GM12892 (cell line): ENCODE data around the gene UVSSA.
"Not testable (repeated sequence)": the region's sequence is repeated elsewhere in the genome, so short reads cannot be mapped to it uniquely, and the experiment has no call there.

ENCODE experiments used
- DNase-seq: peaks from one replicate; pipeline ENCODE4 v3.0.0; 2011; ENCODE audit not compliant: insufficient read length
- FAIRE-seq: peaks from 2 replicates; lab custom pipeline; 2011; peaks lifted over from hg19 to GRCh38; lab: Jason Lieb, UNC
- POLR2A ChIP-seq: IDR thresholded peaks from 2 replicates; pipeline ENCODE4 v1.6.1; 2011; ENCODE audit warnings: low read depth, low read length, control low read depth
- POLR2AphosphoS5 ChIP-seq: IDR thresholded peaks from 2 replicates; pipeline ENCODE4 v1.6.1; 2011; ENCODE audit warnings: low read depth, low read length, control low read depth
- TAF1 ChIP-seq: IDR thresholded peaks from 2 replicates; pipeline ENCODE4 v1.6.1; 2011; ENCODE audit warnings: low read depth, mild to moderate bottlenecking, control low read depth, low read length, borderline replicate concordance

The UVSSA gene

GRCh38 chr4:1416051-1416947 lies 69.3 kb downstream of the UVSSA start:
- DNase-seq, result peak; percentile 12
- FAIRE-seq, result no peak

GRCh38 chr4:1416948-1417260 lies 69.9 kb downstream of the UVSSA start:
- no peak for FAIRE-seq
- no peak for TF ChIP-seq POLR2AphosphoS5
- no peak for TF ChIP-seq POLR2A
- TF ChIP-seq TAF1, result no peak
- DNase-seq, result peak; percentile 13

More at GRCh38 chr4:1416051-1416947, 69.3 kb downstream of the UVSSA start:
- TF ChIP-seq POLR2AphosphoS5, result no peak

GRCh38 chr4:1417522-1418390 lies 70.7 kb downstream of the UVSSA start:
- no peak for DNase-seq
- FAIRE-seq, result no peak

GRCh38 chr4:1418494-1419285 lies 71.7 kb downstream of the UVSSA start:
- no peak for DNase-seq

More at GRCh38 chr4:1417522-1418390, 70.7 kb downstream of the UVSSA start:
- TF ChIP-seq TAF1, result no peak
- TF ChIP-seq POLR2A, result no peak
- no peak for TF ChIP-seq POLR2AphosphoS5

GRCh38 chr4:1419708-1420107 lies 72.7 kb downstream of the UVSSA start:
- TF ChIP-seq TAF1 (no peak), POLR2A (no peak), POLR2AphosphoS5 (no peak)
- DNase-seq (no peak), FAIRE-seq (no peak)

More at GRCh38 chr4:1418494-1419285, 71.7 kb downstream of the UVSSA start:
- FAIRE-seq, result no peak
- no peak for TF ChIP-seq TAF1
- TF ChIP-seq POLR2A, result no peak
- no peak for TF ChIP-seq POLR2AphosphoS5

- no peak for DNase-seq
- FAIRE-seq, result no peak
- TF ChIP-seq POLR2A (no peak), POLR2AphosphoS5 (no peak), TAF1 (no peak)
Observed at GRCh38 chr4:1421657-1422056, 74.6 kb downstream of the UVSSA start.

DNA sequence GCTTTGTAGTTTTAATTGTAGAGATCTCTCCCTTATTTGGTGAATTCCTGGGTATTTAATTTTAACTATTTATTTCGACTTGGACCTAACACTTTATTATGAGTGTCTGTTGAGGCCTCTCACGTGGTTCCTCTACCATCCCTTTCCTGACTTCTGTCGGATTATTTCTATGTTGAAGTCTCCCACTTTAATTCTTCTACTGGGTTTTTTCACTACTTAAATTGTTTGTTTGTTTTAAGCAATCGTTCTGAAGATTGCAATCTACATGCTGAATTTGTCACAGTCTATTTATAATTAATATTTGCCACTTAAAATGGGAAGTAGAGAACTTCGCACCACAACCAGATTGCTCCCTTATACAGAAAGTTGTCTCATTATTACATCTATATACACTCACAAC lies 80.0 kb downstream of the UVSSA start:
- FAIRE-seq (no peak), DNase-seq (no peak)
- TF ChIP-seq POLR2AphosphoS5, result no peak
- no peak for TF ChIP-seq TAF1

GRCh38 chr4:1443688-1444172 lies 96.7 kb downstream of the UVSSA start:
- not testable (repeated sequence) for DNase-seq, FAIRE-seq
